ENCODE results near the gene NTNG2.

DNA sequence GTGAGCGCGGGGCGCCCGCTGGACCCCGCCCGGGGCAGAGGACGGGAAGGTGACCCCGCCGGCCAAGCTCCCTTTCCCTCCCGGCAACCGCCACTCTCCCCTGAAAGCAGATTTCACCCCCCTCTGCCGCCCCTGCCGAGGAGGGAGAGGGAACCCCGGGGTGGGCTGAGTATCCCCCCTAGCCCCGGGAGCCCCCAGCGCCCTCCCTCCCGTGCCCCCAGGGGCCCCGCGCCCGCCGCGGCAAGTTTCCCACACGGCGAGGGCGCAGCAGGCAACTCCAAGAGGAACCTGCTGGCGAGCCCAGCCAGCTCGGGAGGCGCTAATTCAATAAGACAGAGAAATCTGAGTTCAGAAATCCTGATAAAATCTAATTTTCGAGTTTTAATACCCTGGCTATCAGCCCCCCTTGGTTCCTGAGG, 1.6 kb downstream of the NTNG2 start:
- TF ChIP-seq, protein P1, sequence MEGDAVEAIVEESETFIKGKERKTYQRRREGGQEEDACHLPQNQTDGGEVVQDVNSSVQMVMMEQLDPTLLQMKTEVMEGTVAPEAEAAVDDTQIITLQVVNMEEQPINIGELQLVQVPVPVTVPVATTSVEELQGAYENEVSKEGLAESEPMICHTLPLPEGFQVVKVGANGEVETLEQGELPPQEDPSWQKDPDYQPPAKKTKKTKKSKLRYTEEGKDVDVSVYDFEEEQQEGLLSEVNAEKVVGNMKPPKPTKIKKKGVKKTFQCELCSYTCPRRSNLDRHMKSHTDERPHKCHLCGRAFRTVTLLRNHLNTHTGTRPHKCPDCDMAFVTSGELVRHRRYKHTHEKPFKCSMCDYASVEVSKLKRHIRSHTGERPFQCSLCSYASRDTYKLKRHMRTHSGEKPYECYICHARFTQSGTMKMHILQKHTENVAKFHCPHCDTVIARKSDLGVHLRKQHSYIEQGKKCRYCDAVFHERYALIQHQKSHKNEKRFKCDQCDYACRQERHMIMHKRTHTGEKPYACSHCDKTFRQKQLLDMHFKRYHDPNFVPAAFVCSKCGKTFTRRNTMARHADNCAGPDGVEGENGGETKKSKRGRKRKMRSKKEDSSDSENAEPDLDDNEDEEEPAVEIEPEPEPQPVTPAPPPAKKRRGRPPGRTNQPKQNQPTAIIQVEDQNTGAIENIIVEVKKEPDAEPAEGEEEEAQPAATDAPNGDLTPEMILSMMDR (conservative IDR thresholded peaks at IDR 0.05 in 1 of 2, IDR thresholded peaks at IDR 0.05 in 1 of 2; ENCODE audit: extremely low read depth in 1 of 2, insufficient read depth in 1 of 2, low read depth in 1 of 2, low read length in 2 of 2): no peak
- TF ChIP-seq EZH2 (IDR thresholded peaks at IDR 0.05; ENCODE audit: borderline replicate concordance, low read length): no peak
